Neural progenitor cell (in vitro differentiated cells): ENCODE results near the gene HNRNPL. TPM values are rescaled to one million over a fixed set of nuclear protein-coding genes. Genes with fewer than 3 reads are reported as not detected.

Source experiments
- DNase-seq: peaks from one replicate; pipeline ENCODE4 v3.0.0-alpha.2; 2016; ENCODE audit warnings: low spot score
- H2AFZ ChIP-seq: fragments of 200-600 bp; sonication (generic); replicated peaks from 2 replicates; pipeline ENCODE4 v1.6.1; 2016; ENCODE audit warnings: antibody characterized with exemption
- H3F3A ChIP-seq: fragments of 200-600 bp; sonication (generic); 2 replicates; pipeline ENCODE4 v1.6.1; 2016; ENCODE audit warnings: antibody characterized with exemption, low read depth
- H3K27ac ChIP-seq: fragments of 200-600 bp; sonication (generic); 2 replicates; pipeline ENCODE4 v1.5.1; 2016; ENCODE audit warnings: mild to moderate bottlenecking
- H3K27me3 ChIP-seq: fragments of 200-600 bp; sonication (generic); 2 replicates; pipeline ENCODE4 v1.6.1; 2016; ENCODE audit warnings: mild to moderate bottlenecking, moderate library complexity
- H3K36me3 ChIP-seq: fragments of 200-600 bp; sonication (generic); 2 replicates; pipeline ENCODE4 v1.5.1; 2016
- H3K4me1 ChIP-seq: fragments of 200-600 bp; sonication (generic); 2 replicates; pipeline ENCODE4 v1.6.1; 2016; ENCODE audit warnings: mixed run types
- H3K4me2 ChIP-seq: fragments of 200-600 bp; sonication (generic); 2 replicates; pipeline ENCODE4 v1.6.1; 2016
- H3K4me3 ChIP-seq: fragments of 200-600 bp; sonication (generic); 2 replicates; pipeline ENCODE4 v1.5.1; 2016
- H3K79me2 ChIP-seq: fragments of 200-600 bp; sonication (generic); 2 replicates; pipeline ENCODE4 v1.6.1; 2016; ENCODE audit warnings: low read depth
- H3K9ac ChIP-seq: fragments of 200-600 bp; sonication (generic); 2 replicates; pipeline ENCODE4 v1.6.1; 2016
- H3K9me3 ChIP-seq: fragments of 200-600 bp; sonication (generic); 2 replicates; pipeline ENCODE4 v1.5.1; 2016; ENCODE audit warnings: low read depth
- H4K20me1 ChIP-seq: fragments of 200-600 bp; sonication (generic); 2 replicates; pipeline ENCODE4 v1.6.1; 2016; ENCODE audit warnings: low read depth
- H3K27ac Mint-ChIP-seq: 3 replicates; pipeline ENCODE4 v1.8.0; 2021; ENCODE audit warnings: mixed read lengths
- H3K27me3 Mint-ChIP-seq: 2 replicates; pipeline ENCODE4 v1.8.0; 2022; ENCODE audit warnings: low read depth, mild to moderate bottlenecking, inconsistent platforms, moderate library complexity, mixed read lengths; ENCODE audit not compliant: insufficient read depth
- H3K36me3 Mint-ChIP-seq: 3 replicates; pipeline ENCODE4 v1.8.0; 2021; ENCODE audit warnings: mixed read lengths
- H3K4me1 Mint-ChIP-seq: 3 replicates; pipeline ENCODE4 v1.8.0; 2021; ENCODE audit warnings: mixed read lengths
- H3K4me3 Mint-ChIP-seq: 3 replicates; pipeline ENCODE4 v1.8.0; 2021; ENCODE audit warnings: mild to moderate bottlenecking, moderate library complexity, mixed read lengths
- H3K9me3 Mint-ChIP-seq: 3 replicates; pipeline ENCODE4 v1.8.0; 2020; ENCODE audit warnings: mixed read lengths
- CTCF ChIP-seq: fragments of 200-600 bp; sonication (generic); IDR thresholded peaks from 2 replicates; pipeline ENCODE4 v1.5.1; 2017; ENCODE audit warnings: antibody characterized with exemption, mild to moderate bottlenecking
- EZH2 ChIP-seq: fragments of 200-600 bp; sonication (generic); IDR thresholded peaks from 2 replicates; pipeline ENCODE4 v1.6.1; 2017; ENCODE audit warnings: antibody characterized with exemption, mild to moderate bottlenecking, moderate library complexity
- EZH2phosphoT487 ChIP-seq: fragments of 200-600 bp; sonication (generic); IDR thresholded peaks from 2 replicates; pipeline ENCODE4 v1.6.1; 2017; ENCODE audit warnings: antibody characterized with exemption
- total RNA-seq: library from RNA; depleted of rRNA; stranded (reverse); fragments of >200 nt; gene quantifications from 2 replicates; pipeline ENCODE4 v1.2.3, GENCODE V29; 2015; ENCODE audit warnings: low replicate concordance

HNRNPL gene
- total RNA-seq, 1 donor from 2014 or later = 436 TPM

- Mint-ChIP-seq H3K27ac (no peak overlapping the region), H3K4me3 (no peak overlapping the region)
- no peak for TF ChIP-seq EZH2
Measured at GRCh38 chr19:38844093-38844686, 5.6 kb downstream of the HNRNPL start.

GRCh38 chr19:38843175-38843758, 6.5 kb downstream of the HNRNPL start:
- H3K36me3 Mint-ChIP-seq = peaks cover 60% of the 10 kb centered on the region
- no peak for DNase-seq

More at GRCh38 chr19:38844093-38844686, 5.6 kb downstream of the HNRNPL start:
- H3K27me3 ChIP-seq = no peaks in the 10 kb centered on the region
- peaks cover 13% of the 10 kb centered on the region for H3K4me1 ChIP-seq
- peaks cover 91% of the 10 kb centered on the region for H3F3A ChIP-seq
- Mint-ChIP-seq H3K36me3 (peaks cover 62% of the 10 kb centered on the region), H3K4me1 (peaks cover 20% of the 10 kb centered on the region), H3K27me3 (peaks cover 6% of the 10 kb centered on the region), H3K9me3 (no peaks in the 10 kb centered on the region)
- no peak overlapping the region for H3K9ac ChIP-seq
- no peak overlapping the region for H2AFZ ChIP-seq
- peaks cover 22% of the 10 kb centered on the region for H3K36me3 ChIP-seq
- H3K4me2 ChIP-seq = no peak overlapping the region
- no peak for DNase-seq
- H3K27ac ChIP-seq = peak overlapping the region; percentile 10
- H3K79me2 ChIP-seq = peaks cover 87% of the 10 kb centered on the region
- H4K20me1 ChIP-seq = peaks cover 98% of the 10 kb centered on the region
- no peak overlapping the region for H3K4me3 ChIP-seq
- no peaks in the 10 kb centered on the region for H3K9me3 ChIP-seq

GRCh38 chr19:38842439-38843174, 7.2 kb downstream of the HNRNPL start:
- Mint-ChIP-seq H3K27ac (no peak overlapping the region), H3K4me3 (no peak overlapping the region), H3K9me3 (no peaks in the 10 kb centered on the region), H3K36me3 (peaks cover 59% of the 10 kb centered on the region), H3K4me1 (peaks cover 6% of the 10 kb centered on the region), H3K27me3 (no peaks in the 10 kb centered on the region)
- no peak overlapping the region for H2AFZ ChIP-seq
- H3K4me1 ChIP-seq = peaks cover 3% of the 10 kb centered on the region
- H3K9me3 ChIP-seq = no peaks in the 10 kb centered on the region
- no peak overlapping the region for H3K9ac ChIP-seq
- H3K4me3 ChIP-seq = no peak overlapping the region
- TF ChIP-seq EZH2 = no peak
- no peak for TF ChIP-seq CTCF
- no peak for TF ChIP-seq EZH2phosphoT487
- H3K36me3 ChIP-seq = peaks cover 22% of the 10 kb centered on the region
- peaks cover 90% of the 10 kb centered on the region for H4K20me1 ChIP-seq
- no peaks in the 10 kb centered on the region for H3K27me3 ChIP-seq
- no peak overlapping the region for H3K27ac ChIP-seq
- peaks cover 71% of the 10 kb centered on the region for H3K79me2 ChIP-seq
- no peak for DNase-seq
- H3F3A ChIP-seq = peaks cover 96% of the 10 kb centered on the region
- no peak overlapping the region for H3K4me2 ChIP-seq

More at GRCh38 chr19:38843175-38843758, 6.5 kb downstream of the HNRNPL start:
- Histone ChIP-seq H3F3A (peaks cover 96% of the 10 kb centered on the region), H3K27me3 (no peaks in the 10 kb centered on the region), H3K4me3 (no peak overlapping the region), H3K9ac (no peak overlapping the region), H4K20me1 (peaks cover 97% of the 10 kb centered on the region), H3K4me1 (peaks cover 9% of the 10 kb centered on the region), H2AFZ (no peak overlapping the region), H3K36me3 (peaks cover 22% of the 10 kb centered on the region), H3K79me2 (peaks cover 78% of the 10 kb centered on the region), H3K27ac (no peak overlapping the region), H3K4me2 (no peak overlapping the region), H3K9me3 (no peaks in the 10 kb centered on the region)
- no peaks in the 10 kb centered on the region for H3K9me3 Mint-ChIP-seq
- peaks cover 12% of the 10 kb centered on the region for H3K4me1 Mint-ChIP-seq
- no peak overlapping the region for H3K27ac Mint-ChIP-seq
- TF ChIP-seq EZH2phosphoT487 (no peak), CTCF (no peak), EZH2 (no peak)
- H3K27me3 Mint-ChIP-seq = peaks cover 1% of the 10 kb centered on the region
- no peak overlapping the region for H3K4me3 Mint-ChIP-seq
